H4 (cell line): ENCODE data around the gene SLC5A2. TPM values are rescaled to one million over a fixed set of nuclear protein-coding genes. Genes with fewer than 3 reads are reported as not detected.
"Not testable (repeated sequence)": the region's sequence is repeated elsewhere in the genome, so short reads cannot be mapped to it uniquely, and the experiment has no call there.

ENCODE experiments used
- DNase-seq: peaks from one replicate; pipeline ENCODE4 v3.0.0-alpha.2; 2015; ENCODE audit warnings: low spot score
- total RNA-seq: library from RNA; depleted of rRNA; stranded (reverse); fragments of >200 nt; shearing (Covaris generic); gene quantifications from 2 replicates; pipeline ENCODE4 v1.2.3, GENCODE V29; 2014; rRNA removed

SLC5A2 gene
- total RNA-seq, 1 experiment from 2014 or later: not detected

DNA sequence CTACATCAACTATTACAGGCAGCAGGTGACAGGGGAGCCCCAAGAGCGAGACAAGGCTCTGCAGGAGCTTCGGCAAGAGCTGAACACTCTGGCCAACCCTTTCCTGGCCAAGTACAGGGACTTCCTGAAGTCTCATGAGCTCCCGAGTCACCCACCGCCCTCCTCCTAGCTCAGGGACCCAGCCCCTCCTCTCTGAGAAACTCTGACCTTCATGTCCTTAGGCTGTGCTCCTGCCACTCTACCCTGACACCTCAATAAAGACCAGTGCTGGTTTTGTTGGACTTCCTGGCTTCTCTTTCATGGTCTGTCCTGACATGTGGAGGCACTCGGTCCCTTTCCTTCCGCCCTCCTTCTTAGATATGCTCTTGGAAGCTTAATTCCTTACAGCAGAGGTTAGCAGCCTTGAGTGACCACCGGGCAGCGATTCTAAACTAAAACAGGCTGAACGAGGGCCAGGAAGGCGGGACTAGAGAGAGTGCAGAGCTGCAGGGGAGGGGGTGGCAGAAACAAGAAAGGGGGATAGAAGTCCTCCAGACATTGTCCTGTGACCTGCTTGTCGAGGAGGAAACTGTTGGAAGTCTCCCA, 45.7 kb downstream of the SLC5A2 start:
- DNase-seq: no peak

DNA sequence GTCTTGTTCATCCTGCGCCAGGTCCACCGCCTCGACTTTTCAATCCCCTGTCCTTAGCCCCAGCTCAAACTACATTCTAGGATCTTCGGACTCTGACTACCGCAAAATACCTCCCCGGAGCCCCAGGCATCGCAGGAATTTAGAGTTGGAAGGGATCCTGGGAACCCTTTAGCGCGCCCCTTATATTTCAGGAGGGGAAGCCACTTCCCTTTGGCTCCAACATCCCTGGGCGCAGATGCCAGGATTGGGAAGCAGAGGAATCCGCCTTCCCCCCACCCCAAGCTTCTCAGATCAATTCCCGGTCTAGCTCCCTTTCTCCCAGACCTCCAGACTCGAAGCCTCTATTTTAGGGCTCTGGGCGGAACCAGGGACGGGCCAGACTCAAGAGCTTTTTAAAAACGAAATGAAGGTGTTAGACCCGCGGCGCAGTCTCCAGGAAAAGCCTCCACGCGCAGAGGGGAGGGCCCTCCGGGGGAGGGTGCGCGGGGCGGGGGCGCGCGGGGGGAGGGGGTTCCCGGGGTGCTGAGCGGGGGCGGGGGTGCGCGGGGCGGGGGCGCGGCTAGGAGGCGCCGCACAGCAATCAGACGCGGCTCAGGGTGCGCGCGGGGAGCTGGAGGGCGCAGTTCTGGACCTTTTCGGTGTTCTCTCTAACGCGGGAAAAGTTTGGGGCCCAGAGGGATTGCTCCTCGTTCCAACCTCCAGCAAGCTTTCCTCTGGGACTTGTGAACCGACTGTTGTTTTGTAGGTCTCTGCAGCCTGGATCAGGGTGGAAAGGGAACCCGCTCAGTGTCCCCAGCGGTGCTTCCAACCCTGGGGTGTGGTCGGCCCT, 46.4 kb downstream of the SLC5A2 start:
- no peak for DNase-seq

DNA sequence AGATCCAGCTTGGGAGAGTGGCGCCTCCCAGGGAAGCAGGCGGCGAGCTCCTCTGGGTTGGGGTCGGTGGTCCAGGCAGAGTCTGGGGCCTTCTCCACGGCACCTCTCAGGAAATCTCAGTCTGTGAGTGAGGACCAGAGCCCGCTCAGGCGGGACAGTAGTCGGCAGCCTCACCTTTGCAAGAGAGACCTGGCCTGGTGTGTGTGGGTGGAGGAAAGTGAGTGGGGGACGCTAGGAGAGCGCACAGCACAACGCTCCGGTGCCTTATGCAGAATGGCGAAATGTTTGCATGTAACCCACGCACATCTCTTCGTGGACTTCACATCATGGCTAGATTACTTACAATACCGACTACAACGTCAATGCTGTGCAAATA, 47.0 kb downstream of the SLC5A2 start:
- no peak for DNase-seq

DNA sequence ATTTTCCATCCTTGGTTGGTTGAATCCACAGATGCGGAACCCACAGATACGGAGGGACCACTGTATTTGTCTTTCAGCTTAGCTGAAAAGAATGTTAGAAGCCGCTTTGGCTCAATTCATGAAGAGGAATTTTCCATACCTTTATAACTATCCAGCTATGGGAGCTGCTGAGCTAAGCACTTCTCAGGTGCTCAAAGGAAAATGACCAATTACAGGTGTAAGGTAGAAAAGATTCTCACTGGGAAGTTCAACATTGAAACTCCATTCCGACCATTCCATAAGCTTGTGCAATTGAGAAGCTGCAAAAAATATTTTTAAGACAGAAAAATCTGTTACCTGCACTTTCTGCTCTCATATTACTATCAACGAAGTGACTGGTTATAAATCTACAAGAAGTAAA, 47.5 kb downstream of the SLC5A2 start:
- no peak for DNase-seq

DNA sequence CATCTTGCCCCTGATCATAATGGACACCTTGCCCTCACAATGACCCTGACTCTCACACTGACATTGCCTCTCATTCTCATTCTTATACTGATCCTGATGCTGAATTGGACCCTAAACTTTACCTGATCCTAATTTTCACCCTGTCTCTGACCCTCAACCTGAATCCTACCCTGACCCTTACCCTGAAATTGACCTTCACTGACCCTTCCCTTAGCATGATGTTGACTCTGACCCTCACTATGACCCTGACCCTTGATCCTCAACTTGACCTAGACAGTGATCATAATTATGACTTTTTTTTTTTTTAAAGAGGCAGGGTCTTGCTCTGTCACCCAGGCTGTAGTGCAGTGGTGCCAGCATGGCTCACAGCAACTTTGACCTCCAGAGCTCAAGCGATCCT, 48.2 kb downstream of the SLC5A2 start:
- DNase-seq: no peak

DNA sequence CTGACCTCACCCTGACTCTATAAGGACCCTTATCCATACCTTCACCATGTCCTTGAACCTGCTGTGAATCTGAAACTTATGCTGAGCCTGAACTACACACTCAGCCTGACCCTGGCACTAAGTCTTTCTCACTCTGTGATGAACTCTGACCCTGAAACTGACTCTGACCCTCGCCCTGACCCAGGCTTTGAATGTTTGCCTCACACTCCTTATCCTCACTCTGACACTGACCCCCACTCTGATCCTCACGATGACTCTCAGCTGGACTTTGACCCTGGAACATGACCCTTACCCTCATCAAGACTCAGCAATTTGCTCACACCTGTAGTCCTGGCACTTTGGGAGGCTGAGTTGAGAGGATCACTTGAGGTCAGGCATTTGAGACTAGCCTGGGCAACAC, 49.2 kb downstream of the SLC5A2 start:
- DNase-seq: no peak

DNA sequence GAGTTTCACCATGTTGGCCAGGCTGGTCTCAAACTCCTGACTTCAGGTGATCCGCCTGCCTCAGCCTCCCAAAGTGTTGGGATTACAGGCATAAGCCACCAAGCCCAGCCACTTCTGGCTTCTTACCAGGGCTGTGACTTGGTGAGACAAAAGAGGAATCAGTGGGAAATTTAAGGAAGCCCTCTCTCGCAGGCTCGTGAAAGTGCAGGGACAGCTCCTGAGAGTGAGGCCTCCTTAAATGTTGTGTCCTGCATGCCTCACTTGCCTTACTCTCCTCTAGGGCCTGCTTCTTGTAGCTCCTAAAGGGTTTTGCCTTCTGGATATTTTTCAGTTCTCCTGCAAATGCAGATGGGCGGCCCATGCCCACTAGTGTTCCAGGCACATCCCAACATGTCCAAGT, 50.0 kb downstream of the SLC5A2 start:
- DNase-seq: no peak

DNA sequence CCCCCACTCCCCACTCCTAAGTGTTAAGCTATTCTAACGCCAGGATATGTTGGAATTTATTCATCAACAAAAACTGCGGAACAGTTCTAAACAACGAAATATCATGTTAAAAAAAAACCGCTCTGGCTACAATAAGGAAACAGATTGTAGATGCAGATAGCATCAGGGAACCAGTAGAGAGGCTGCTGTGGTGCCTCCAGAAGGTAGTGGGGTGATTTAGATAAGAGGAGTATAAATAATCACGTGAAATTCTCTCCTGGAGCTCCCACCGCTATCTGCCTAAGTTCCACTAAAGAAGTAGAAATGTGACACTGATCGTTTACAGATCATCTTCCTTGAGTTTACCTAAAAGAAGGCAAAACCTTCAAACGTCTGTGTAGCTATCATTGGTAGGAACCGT, 52.8 kb downstream of the SLC5A2 start:
- DNase-seq: no peak

DNA sequence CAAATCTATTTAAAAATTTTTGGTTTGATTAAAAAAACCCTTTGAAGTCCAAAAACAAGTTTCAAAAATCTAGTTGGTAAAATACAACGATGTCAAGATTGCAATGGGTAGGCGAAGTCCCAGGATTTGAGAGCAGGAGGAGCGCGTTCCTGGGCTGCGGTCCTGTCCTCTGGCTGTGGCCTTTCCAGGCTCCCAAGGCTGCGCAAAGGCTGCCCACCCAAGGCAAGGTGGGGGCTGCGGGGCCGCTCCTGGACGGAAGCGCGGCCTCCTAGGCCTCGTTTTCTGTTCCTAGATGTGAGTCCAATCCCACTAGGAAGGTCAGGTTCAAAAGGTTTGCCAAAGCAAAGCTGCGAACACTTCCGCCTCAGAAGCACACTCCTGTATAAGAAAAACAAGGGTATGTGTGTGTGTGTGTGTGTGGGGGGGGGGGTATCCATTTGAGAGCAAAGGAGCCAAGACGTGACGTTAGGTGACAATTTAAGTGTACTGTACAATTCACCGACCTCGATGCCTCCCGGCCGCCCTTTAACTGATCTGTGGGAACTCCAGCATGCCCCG, 54.0 kb downstream of the SLC5A2 start:
- no peak for DNase-seq

DNA sequence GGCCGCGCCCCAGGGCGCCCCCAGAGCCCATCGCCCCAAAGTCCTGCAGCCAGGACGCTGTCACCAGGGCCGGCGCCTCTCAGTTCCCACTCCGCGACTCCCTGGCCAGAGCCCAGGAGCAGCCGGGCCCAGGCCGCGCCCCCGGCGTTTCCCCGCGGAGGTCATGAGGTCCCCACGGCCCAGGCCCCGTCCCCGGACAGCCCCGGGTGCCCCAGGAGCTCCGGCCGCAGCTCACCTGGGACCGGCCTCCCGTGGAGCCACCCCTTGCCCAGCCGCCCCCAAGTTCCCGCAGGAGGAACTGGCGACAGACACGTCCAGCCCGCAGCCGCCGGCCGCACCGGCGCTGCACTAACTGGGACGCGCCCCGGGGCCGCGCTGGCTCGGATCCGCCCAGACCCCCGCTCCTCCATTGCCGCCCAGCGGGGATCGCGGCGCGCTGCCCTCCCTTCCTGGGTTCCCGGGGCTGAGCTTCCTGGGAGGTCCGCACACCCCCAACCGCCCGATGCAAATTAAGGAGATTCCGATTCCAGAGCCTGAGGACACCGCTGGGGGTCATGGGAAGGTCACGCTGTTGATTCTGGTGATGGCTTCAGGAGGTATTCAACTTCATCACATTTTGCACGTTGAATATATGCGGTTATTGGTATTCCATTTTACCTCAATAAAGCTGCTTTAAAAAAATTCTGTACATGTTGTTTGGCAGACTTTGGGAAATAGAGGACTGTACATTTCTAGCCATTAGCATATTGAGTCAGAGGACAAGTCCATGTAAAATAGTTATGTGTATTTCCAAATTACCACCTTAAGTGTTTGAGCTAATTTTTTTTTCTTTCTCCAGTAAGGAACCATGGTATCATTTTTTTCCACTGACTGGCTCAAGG, 54.7 kb downstream of the SLC5A2 start:
- DNase-seq: no peak

DNA sequence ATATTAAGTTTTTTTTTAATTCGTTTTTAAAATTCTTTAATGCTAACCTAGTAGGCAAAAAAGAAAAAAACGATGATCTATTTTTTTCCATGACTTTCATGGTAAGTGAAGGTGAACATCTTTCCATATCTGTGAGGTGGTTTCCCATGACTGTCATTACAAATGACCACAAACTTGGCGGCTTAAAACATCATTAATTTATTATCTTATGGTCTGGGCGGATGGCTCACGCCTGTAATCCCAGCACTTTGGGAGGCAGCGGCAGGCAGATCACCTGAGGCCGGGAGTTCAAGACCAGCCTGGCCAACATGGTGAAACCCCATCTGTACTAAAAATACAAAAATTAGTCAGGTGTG, 55.3 kb downstream of the SLC5A2 start:
- DNase-seq: not testable (repeated sequence)

DNA sequence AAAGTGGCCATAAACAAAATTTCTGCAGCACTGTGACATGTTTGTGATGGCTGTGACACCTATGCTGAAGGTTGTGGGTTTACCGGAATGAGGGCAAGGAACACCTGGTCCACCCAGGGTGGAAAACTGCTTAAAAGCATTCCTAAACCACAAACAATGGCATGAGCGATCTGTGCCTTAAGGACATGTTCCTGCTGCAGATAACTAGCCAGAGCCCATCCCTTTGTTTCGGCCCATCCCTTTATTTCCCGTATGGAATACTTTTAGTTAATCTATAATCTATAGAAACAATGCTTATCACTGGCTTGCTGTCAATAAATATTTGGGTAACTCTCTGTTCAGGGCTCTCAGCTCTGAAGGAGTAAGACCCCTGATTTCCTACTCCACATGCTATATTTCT, 56.8 kb downstream of the SLC5A2 start:
- DNase-seq: not testable (repeated sequence)

Other genes starting within 250 kb of the SLC5A2 start
- gene ITGAM, start 223.1 kb upstream of the SLC5A2 start, total RNA-seq: 0.02 TPM in 2 replicates
- gene ITGAX, start 127.9 kb upstream of the SLC5A2 start, total RNA-seq: 1.8 and 4.4 TPM in 2 replicates
- not detected in 2 replicates for gene ITGAD, start 89.8 kb upstream of the SLC5A2 start, total RNA-seq
- not detected in 2 replicates for gene COX6A2, start 54.8 kb upstream of the SLC5A2 start, total RNA-seq
- 0.08 TPM in 1 of 2 replicates, not detected in the other for gene ZNF843, start 40.3 kb upstream of the SLC5A2 start, total RNA-seq
- gene ARMC5, start 23.6 kb upstream of the SLC5A2 start, total RNA-seq: 5.2 and 5.5 TPM in 2 replicates
- gene TGFB1I1, start 11.0 kb upstream of the SLC5A2 start, total RNA-seq: 12.8 and 18.9 TPM in 2 replicates
- 34.2 and 36.4 TPM in 2 replicates for gene RUSF1, start 25.3 kb downstream of the SLC5A2 start, total RNA-seq
- gene AHSP, start 44.8 kb downstream of the SLC5A2 start, total RNA-seq: not detected in 2 replicates